SK-N-SH (cell line): ENCODE results near the gene LRRC43. TPM values are rescaled to one million over a fixed set of nuclear protein-coding genes. Genes with fewer than 3 reads are reported as not detected.

Experiments
- CTCF ChIA-PET: fragments of 300-600, 350-600 bp; formaldehyde crosslinking; extraction: SDS; loops from one replicate; lab custom pipeline; 2021; lab: Yijun Ruan, JAX
- POLR2A ChIA-PET: fragments of 350-600 bp; sonication (Branson Sonifier 250); formaldehyde crosslinking; extraction: SDS; loops from one replicate; lab custom pipeline; 2020; ENCODE audit warnings: antibody characterized with exemption, inconsistent platforms; lab: Yijun Ruan, JAX
- DNase-seq: peaks from one replicate; pipeline ENCODE4 v3.0.0; 2012
- H2AFZ ChIP-seq: fragments of 200-600 bp; sonication (generic); 2 replicates; pipeline ENCODE4 v1.8.1; 2016; ENCODE audit warnings: antibody characterized with exemption, mild to moderate bottlenecking, low read depth
- H3F3A ChIP-seq: fragments of 200-600 bp; sonication (generic); replicated peaks from 2 replicates; pipeline ENCODE3; 2016; ENCODE audit warnings: antibody characterized with exemption, mild to moderate bottlenecking; ENCODE audit not compliant: insufficient read depth
- H3K27ac ChIP-seq, 2 experiments: fragments of 200-500 bp in 1 of 2; fragments of 200-600 bp in 1 of 2; sonication (Bioruptor generic) in 1 of 2; sonication (generic), shearing (Covaris generic) in 1 of 2; 2 replicates each; pipeline versions ENCODE4 v1.5.1 to v1.6.1; 2014 to 2016; ENCODE audit warnings: low read depth in 2 of 2, inconsistent platforms in 1 of 2, low read length in 1 of 2, mild to moderate bottlenecking in 1 of 2, mixed read lengths in 1 of 2
- H3K27me3 ChIP-seq: fragments of 200-600 bp; sonication (generic), shearing (Covaris generic); 2 replicates; pipeline ENCODE4 v1.6.1; 2016; ENCODE audit warnings: mixed run types; ENCODE audit not compliant: insufficient read depth
- H3K36me3 ChIP-seq, 2 experiments: fragments of 200-500 bp in 1 of 2; fragments of 200-600 bp in 1 of 2; sonication (Bioruptor generic) in 1 of 2; sonication (generic) in 1 of 2; replicated peaks in 1 of 2; 2 replicates each; pipeline versions ENCODE3 to v1.5.1; 2014 to 2016; ENCODE audit warnings: low read length in 1 of 2, mild to moderate bottlenecking in 1 of 2; ENCODE audit not compliant: insufficient read depth in 2 of 2, control insufficient read depth in 1 of 2
- H3K4me1 ChIP-seq, 2 experiments: fragments of 200-500 bp in 1 of 2; fragments of 200-600 bp in 1 of 2; sonication (Bioruptor generic) in 1 of 2; sonication (generic), shearing (Covaris generic) in 1 of 2; 2 replicates each; pipeline versions ENCODE4 v1.5.1 to v1.6.1; 2014 to 2016; ENCODE audit warnings: low read depth in 1 of 2, low read length in 1 of 2, mixed run types in 1 of 2; ENCODE audit not compliant: insufficient read depth in 2 of 2, control insufficient read depth in 1 of 2
- H3K4me2 ChIP-seq: fragments of 200-600 bp; sonication (generic), shearing (Covaris generic); 2 replicates; pipeline ENCODE4 v1.6.1; 2017; ENCODE audit warnings: mixed run types
- H3K4me3 ChIP-seq, 2 experiments: fragments of 200-500 bp in 1 of 2; fragments of 200-600 bp in 1 of 2; sonication (Bioruptor generic) in 1 of 2; sonication (generic), shearing (Covaris generic) in 1 of 2; 2 replicates each; pipeline versions ENCODE4 v1.5.1 to v1.8.1; 2014 to 2016; ENCODE audit warnings: low read depth in 2 of 2, inconsistent platforms in 1 of 2, low read length in 1 of 2, mild to moderate bottlenecking in 1 of 2, mixed read lengths in 1 of 2, moderate library complexity in 1 of 2
- H3K79me2 ChIP-seq: fragments of 200-600 bp; sonication (generic); 2 replicates; pipeline ENCODE4 v1.8.1; 2017; ENCODE audit warnings: mild to moderate bottlenecking; ENCODE audit not compliant: insufficient read depth
- H3K9ac ChIP-seq: fragments of 200-600 bp; sonication (generic); 2 replicates; pipeline ENCODE4 v1.6.1; 2017; ENCODE audit warnings: mixed run types
- H3K9me2 ChIP-seq: fragments of 200-600 bp; sonication (generic); 2 replicates; pipeline ENCODE4 v1.6.1; 2017; ENCODE audit warnings: mixed run types
- H3K9me3 ChIP-seq: fragments of 200-600 bp; sonication (generic); 2 replicates; pipeline ENCODE4 v1.6.1; 2017; ENCODE audit warnings: mixed run types, mild to moderate bottlenecking, moderate library complexity
- H4K20me1 ChIP-seq: fragments of 200-600 bp; sonication (generic); 2 replicates; pipeline ENCODE4 v1.6.1; 2017; ENCODE audit warnings: mild to moderate bottlenecking, mixed run types; ENCODE audit not compliant: insufficient read depth
- CTCF ChIP-seq: fragments of 200-600 bp; sonication (generic); IDR thresholded peaks from 2 replicates; pipeline ENCODE4 v1.6.1; 2017; ENCODE audit warnings: antibody characterized with exemption, mild to moderate bottlenecking, moderate library complexity
- EP300 ChIP-seq, 2 experiments: IDR thresholded peaks; 2 replicates each; pipeline versions ENCODE4 v1.4.0 to v1.6.1; 2012; ENCODE audit warnings: borderline replicate concordance in 1 of 2, low read depth in 1 of 2, low read length in 1 of 2
- FOSL2 ChIP-seq: IDR thresholded peaks from 2 replicates; pipeline ENCODE4 v1.4.0; 2012; ENCODE audit warnings: low read depth, mild to moderate bottlenecking, moderate library complexity, borderline replicate concordance
- FOXM1 ChIP-seq: IDR thresholded peaks from 2 replicates; pipeline ENCODE4 v1.4.0; 2012; ENCODE audit warnings: low read depth, mild to moderate bottlenecking
- GABPA ChIP-seq: IDR thresholded peaks from 2 replicates; pipeline ENCODE4 v1.4.0; 2012; ENCODE audit warnings: low read depth, mild to moderate bottlenecking
- NFIC ChIP-seq: IDR thresholded peaks from 2 replicates; pipeline ENCODE4 v1.4.0; 2012; ENCODE audit warnings: borderline replicate concordance
- RAD21 ChIP-seq: IDR thresholded peaks from 2 replicates; pipeline ENCODE4 v1.6.1; 2012; ENCODE audit warnings: mild to moderate bottlenecking, low read length
- RFX5 ChIP-seq: IDR thresholded peaks from 2 replicates; pipeline ENCODE4 v1.6.1; 2012; ENCODE audit warnings: mild to moderate bottlenecking, improper control_type of control experiment, low read length
- RXRA ChIP-seq: IDR thresholded peaks from 2 replicates; pipeline ENCODE4 v1.4.0; 2012; ENCODE audit warnings: low read depth, mild to moderate bottlenecking, borderline replicate concordance
- SIN3A ChIP-seq: IDR thresholded peaks from 2 replicates; pipeline ENCODE4 v1.6.1; 2012; ENCODE audit warnings: low read depth, mild to moderate bottlenecking, low read length, moderate library complexity, borderline replicate concordance
- TAF1 ChIP-seq: IDR thresholded peaks from 2 replicates; pipeline ENCODE4 v1.6.1; 2012; ENCODE audit warnings: low read depth, mild to moderate bottlenecking, low read length, moderate library complexity, borderline replicate concordance
- TCF12 ChIP-seq: IDR thresholded peaks from 2 replicates; pipeline ENCODE4 v1.4.0; 2012
- USF2 ChIP-seq: fragments of 150-350 bp; IDR thresholded peaks from 2 replicates; pipeline ENCODE4 v1.6.1; 2017; ENCODE audit warnings: antibody characterized with exemption, low read length, low read depth, borderline replicate concordance
- WGBS: methylation state at CpG from one replicate; pipeline ENCODE4 v1.1.6; 2017; ENCODE audit warnings: low lambda C conversion rate; 5-methylcytosine and 5-hydroxymethylcytosine counted together
- polyA plus RNA-seq, 3 experiments: library from polyadenylated mRNA; depleted of rRNA; stranded (reverse); fragments of >200 nt; gene quantifications; 2 replicates each; pipeline ENCODE4 v1.2.3, GENCODE V29; 2012

LRRC43 gene
- polyA plus RNA-seq, 1 of the 3 experiments (the other 2 are of a cell fraction): 0.94 TPM

- Histone ChIP-seq H3K9me3 (no peaks in the 10 kb centered on the region), H3K27ac (no peak overlapping the region), H3K9me2 (no peaks in the 10 kb centered on the region), H3K27me3 (no peaks in the 10 kb centered on the region), H3K36me3 (peaks cover 16 to 53% of the 10 kb centered on the region in 2 experiments), H2AFZ (no peak overlapping the region), H3K4me1 (no peaks in the 10 kb centered on the region), H3K79me2 (no peaks in the 10 kb centered on the region), H3K4me3 (no peak overlapping the region), H3K9ac (no peak overlapping the region), H3K4me2 (no peak overlapping the region), H4K20me1 (no peaks in the 10 kb centered on the region), H3F3A (no peaks in the 10 kb centered on the region)
- DNase-seq: no peak
- WGBS: 95% methylated on average over 11 of the region's 11 CpGs
- CTCF ChIA-PET: interaction anchor here (0.8 to 2.6 kb wide), 7 partner anchors 9 to 217 kb away, joined by 3 to 11 read pairs (median 5); no protein-coding TSS in a partner anchor
- no peak for TF ChIP-seq FOSL2
- no peak for TF ChIP-seq TCF12
- no peak for TF ChIP-seq SIN3A
- no peak for TF ChIP-seq GABPA
- no peak for TF ChIP-seq USF2
- no peak for TF ChIP-seq RAD21
- POLR2A ChIA-PET: interaction anchor here (0.8 kb wide), 1 partner anchor 10 kb away, joined by 3 read pairs; no protein-coding TSS in a partner anchor
Observed at GRCh38 chr12:122138616-122139015, 44.3 kb upstream of the LRRC43 start.

GRCh38 chr12:122139266-122139665 is 43.7 kb upstream of the LRRC43 start:
- Histone ChIP-seq H3K9me2 (no peaks in the 10 kb centered on the region), H4K20me1 (no peaks in the 10 kb centered on the region), H3K4me1 (no peaks in the 10 kb centered on the region), H3K27me3 (no peaks in the 10 kb centered on the region), H3K27ac (no peak overlapping the region), H2AFZ (no peak overlapping the region), H3K4me3 (no peak overlapping the region), H3K4me2 (no peak overlapping the region), H3F3A (no peaks in the 10 kb centered on the region), H3K9ac (no peak overlapping the region), H3K9me3 (no peaks in the 10 kb centered on the region), H3K36me3 (peaks cover 12 to 53% of the 10 kb centered on the region in 2 experiments), H3K79me2 (no peaks in the 10 kb centered on the region)
- DNase-seq: no peak
- POLR2A ChIA-PET: no interaction called here
- TF ChIP-seq RFX5: no peak
- no peak for TF ChIP-seq RAD21
- no peak for TF ChIP-seq EP300 (IDR thresholded peaks at IDR 0.05; ENCODE audit: borderline replicate concordance in 1 of 2, low read depth in 1 of 2, low read length in 1 of 2)
- TF ChIP-seq RXRA: no peak
- TF ChIP-seq TAF1: no peak
- 96% methylated on average over 12 of the region's 15 CpGs for WGBS
- CTCF ChIA-PET: interaction anchor here (1.2 to 2.6 kb wide), 4 partner anchors 9 to 85 kb away, joined by 5 to 11 read pairs (median 8); no protein-coding TSS in a partner anchor

GRCh38 chr12:122139941-122140340 is 43.0 kb upstream of the LRRC43 start:
- ChIA-PET POLR2A (no interaction called here), CTCF (interaction anchor here (0.8 to 2.6 kb wide), 4 partner anchors 10 to 85 kb away, joined by 3 to 10 read pairs (median 6); no protein-coding TSS in a partner anchor)
- Histone ChIP-seq H3K4me3 (no peak overlapping the region), H3K4me1 (no peaks in the 10 kb centered on the region), H3F3A (no peaks in the 10 kb centered on the region), H3K27ac (no peak overlapping the region), H3K9ac (no peak overlapping the region), H2AFZ (no peak overlapping the region), H3K27me3 (no peaks in the 10 kb centered on the region), H3K36me3 (peaks cover 7 to 52% of the 10 kb centered on the region in 2 experiments), H3K79me2 (no peaks in the 10 kb centered on the region), H3K9me3 (no peaks in the 10 kb centered on the region), H3K4me2 (no peak overlapping the region), H4K20me1 (no peaks in the 10 kb centered on the region), H3K9me2 (no peaks in the 10 kb centered on the region)
- DNase-seq: no peak
- 88% methylated on average over 6 of the region's 8 CpGs for WGBS
- no peak for TF ChIP-seq FOXM1
- no peak for TF ChIP-seq FOSL2
- TF ChIP-seq RFX5: no peak
- no peak for TF ChIP-seq NFIC
- TF ChIP-seq CTCF: no peak
- TF ChIP-seq USF2: no peak
